Activated CD4-positive, alpha-beta T cell treated with anti-CD3 and anti-CD28 coated beads for 4 hours (primary cell): ENCODE data around the gene HELZ.

Source experiments
- DNase-seq, 2 donors: peaks; one replicate each; pipeline ENCODE4 v3.0.0-alpha.2; 2020

The HELZ gene

DNA sequence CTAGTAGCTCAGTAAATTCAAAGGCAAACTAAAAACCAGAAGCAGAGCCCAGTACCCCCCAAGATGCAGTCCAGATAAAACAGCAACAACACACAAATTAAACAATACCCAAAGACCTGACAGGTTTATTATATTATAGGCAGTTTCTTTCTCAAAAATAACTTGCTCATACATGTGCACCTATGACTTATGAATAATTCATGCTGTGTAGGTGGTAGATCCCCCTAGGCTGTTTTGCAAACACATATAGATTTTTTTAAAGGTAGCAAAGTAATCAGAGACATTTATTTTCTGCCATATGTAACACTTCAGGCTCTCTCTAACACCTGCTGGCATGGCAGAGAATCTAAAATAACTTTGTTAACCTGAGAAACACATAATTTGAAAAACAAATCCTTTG lies 173.4 kb downstream of the HELZ start:
- DNase-seq, result no peak

GRCh38 chr17:67069603-67070136 lies 175.3 kb downstream of the HELZ start:
- no peak for DNase-seq

GRCh38 chr17:67068999-67069398 lies 176.0 kb downstream of the HELZ start:
- DNase-seq, result no peak

DNA sequence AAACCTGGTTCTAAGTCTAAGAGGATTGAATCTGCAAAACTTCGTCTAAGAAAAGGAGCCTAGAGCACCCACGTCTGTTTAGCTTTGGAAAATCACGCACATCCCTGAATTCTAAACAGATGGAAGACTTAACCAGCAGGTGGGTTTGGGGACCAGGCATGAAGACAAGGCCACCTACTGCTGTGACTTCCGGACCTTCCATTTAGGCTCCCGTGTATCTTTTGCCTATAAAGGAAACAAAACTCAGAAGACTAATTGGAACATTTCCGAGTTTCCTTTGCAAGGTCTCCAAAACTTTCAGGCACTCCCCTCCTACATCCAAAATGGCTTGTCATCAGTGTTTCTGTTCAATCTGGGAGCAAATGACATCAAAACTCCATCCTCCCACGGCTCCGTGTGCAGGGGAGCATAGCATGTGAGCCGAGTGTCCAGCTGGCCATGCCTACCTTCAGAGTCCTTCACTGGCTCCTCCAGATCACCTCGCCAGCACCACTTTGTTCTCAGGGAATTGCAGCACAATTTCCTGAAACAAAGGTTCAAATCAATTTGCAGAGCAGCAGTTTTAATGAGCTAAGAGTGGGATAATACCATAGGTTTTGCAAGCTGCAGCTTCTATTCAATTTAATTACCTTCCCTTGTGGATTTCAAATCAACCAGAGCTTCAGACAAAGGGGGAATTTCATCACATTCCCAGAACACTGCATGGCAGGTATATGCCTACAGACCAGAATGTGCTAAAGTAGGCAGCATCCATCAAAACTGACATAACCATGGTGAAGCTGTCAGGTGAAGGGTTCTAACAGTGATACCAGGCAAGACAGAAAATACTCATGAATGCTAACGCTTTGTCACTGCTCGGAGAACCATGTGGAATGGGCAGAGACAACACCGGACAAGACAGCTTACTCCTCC lies 177.2 kb downstream of the HELZ start:
- no peak for DNase-seq

DNA sequence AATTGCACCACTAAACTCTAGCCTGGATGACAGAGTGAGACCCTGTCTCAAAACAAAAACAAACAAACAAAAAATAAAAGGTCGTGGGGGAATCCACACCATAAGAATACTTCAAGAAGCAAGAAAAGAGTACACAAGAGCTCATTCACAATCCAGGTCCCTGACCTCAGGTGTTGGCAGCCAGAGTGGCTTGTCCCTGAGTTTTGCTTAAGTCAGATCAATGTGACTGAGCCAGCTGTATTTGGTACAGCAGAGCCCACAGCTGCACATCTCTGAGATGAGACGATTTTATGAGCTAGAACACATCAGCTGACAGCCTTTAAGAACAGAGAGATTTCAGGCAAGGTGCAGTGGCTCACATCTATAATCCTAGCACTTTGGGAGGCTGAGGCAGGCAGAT lies 178.3 kb downstream of the HELZ start:
- DNase-seq, result no peak

- no peak for DNase-seq
Measured at GRCh38 chr17:67063141-67063540, 181.9 kb downstream of the HELZ start.

DNA sequence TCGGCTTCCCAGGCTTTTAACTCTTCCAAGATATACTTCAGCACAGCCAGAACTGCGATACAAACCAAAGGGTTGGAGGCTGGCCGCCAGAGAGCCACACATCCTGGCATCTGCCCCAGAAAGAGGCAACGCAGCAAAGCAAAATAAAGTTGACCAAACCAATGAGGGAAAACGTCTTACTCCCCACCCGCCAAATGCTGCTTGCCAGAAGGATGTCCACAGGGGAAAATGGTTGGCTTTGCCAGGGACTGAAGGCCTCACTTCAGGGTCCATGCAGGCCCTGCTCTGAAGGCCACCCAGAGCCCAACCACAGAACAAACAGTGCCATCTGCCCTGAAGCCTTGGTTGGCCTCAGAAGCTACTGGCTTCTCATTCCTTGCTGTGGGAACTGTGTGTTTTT lies 185.6 kb downstream of the HELZ start:
- no peak for DNase-seq

DNA sequence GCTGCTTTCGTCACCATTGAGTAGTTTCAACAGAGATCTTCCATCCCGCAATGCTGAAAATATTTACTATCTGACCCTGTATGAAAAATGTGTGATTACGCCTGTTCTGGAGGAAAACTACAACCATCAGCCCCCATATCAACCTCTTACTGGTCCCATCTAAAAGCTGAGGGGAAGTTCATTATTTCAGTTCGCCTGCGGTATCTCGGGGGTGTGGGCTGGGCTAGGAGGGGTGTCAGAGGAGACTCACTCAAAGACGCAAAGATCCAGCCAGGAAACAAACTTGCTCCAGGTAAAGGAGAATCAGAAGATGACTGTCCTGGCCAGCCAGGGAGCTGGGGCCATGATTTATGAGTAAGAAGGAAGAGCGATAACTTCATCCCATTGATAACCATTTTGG lies 187.0 kb downstream of the HELZ start:
- DNase-seq, result no peak

GRCh38 chr17:67056746-67057490 lies 188.1 kb downstream of the HELZ start:
- no peak for DNase-seq

DNA sequence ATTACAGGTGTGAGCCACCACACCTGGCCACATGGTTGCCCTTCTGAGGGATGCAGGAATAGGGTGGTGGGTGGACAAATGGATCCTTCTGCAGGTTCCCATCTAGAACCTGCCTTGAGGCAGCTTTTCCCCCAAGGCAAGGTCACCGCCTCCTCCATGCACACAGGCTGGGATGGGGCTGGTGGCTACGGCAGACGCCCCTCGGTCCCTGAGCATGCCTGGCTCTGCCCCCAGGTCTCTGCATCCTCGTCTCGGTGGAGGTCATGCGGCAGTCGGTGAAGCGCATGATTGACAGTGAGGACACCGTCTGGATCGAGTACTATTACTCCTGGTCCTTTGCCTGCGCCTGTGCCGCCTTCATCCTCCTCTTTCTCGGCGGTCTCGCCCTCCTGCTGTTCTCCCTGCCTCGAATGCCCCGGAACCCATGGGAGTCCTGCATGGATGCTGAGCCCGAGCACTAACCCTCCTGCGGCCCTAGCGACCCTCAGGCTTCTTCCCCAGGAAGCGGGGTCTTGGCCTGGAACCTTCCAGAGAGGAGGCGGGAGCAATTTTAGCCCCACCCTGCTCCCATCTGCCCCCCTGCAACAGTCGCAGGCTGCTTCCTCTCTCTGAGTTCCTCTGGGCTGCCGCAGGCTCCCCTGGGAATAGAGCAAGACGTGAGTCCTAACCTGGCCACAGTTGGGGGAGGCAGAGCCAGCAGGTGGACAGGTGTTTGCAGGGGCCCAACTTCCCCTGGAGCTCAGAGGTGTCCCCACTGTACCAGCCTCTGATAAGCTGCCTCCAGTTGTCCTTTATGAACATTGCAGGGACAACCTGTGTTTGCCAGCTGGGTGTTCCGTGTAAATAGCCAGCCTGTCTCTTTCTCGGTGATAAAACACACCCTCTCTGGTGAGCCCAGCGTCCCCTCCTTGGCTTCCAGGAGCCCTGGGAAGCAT lies 188.9 kb downstream of the HELZ start:
- DNase-seq, result no peak

DNA sequence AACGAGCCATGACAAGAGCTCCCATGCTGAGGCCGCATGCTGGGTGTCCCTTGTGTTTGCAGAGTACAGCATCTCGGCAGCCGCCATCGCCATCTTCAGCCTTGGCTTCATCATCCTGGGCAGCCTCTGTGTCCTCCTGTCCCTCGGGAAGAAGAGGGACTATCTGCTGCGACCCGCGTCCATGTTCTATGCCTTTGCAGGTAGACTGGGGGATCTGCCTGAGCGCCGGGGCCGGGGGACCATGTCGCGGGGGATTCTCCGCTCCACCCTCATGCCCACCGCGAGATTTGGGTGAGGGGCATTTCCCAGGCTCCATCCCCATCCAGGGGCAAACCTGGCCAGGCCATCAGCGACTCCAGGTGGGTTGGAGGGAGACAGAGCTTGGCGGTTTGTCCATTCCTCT lies 190.0 kb downstream of the HELZ start:
- no peak for DNase-seq

- DNase-seq, result no peak
Measured at GRCh38 chr17:67054608-67055007, 190.4 kb downstream of the HELZ start.

DNA sequence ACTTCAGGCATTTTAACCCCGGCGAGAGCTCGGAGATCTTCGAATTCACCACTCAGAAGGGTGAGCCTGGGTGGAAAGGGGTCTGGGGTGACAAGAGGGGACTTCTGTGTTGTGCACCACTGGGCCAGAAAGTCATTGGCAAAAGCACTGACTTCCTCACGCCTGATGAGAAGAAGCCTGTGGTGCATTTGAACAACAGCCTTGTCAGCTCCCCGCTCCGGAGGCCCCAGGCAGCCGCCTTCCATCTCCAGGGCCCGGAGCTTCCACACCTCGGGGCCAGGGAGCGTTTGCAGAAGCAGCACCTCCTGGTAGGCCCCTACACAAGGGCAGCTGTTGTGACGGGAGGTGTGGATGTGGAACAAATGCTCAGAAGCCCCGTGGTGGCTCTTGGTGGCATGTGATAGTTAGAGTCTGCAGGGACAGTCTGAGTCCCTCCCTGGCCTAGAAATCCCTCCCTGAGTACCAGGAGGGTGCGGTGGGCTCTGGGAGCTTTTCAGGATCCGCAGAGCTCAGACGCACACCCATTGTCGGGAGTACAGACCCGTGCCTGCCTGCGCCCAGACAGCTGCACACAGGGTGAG lies 190.9 kb downstream of the HELZ start:
- no peak for DNase-seq

GRCh38 chr17:67053438-67054000 lies 191.5 kb downstream of the HELZ start:
- no peak for DNase-seq

DNA sequence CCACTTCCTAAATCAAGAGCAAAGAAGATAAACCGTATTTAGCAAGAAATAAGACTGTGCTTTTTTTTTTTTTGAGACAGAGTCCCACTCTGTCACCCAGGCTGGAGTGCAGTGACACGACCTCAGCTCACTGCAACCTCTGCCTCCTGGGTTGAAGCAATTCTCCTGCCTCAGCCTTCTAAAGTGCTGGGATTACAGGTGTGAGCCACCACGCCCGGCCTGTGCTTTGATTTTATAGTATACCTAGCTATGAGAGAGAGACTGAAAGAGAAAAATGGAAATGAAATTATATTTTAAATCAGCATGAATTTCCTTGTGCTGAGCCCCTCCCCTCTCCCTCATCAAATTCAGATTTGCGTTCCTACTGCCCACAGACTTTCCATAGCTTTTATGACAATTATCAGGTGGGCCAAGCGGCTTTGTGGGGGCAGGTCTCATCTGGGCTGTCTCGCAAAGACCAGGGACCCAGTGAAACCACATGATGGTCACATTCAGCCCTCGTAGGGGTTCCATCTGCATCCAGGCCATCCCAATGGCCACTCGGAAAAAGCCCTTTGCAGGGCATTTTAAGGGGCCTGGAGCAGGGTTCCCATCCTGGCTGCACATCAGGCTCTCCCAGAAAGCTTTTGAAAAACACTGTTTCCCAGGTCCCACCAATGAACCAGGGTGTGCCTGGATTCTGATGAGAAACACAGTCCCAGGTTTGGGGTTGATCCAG lies 192.1 kb downstream of the HELZ start:
- no peak for DNase-seq

DNA sequence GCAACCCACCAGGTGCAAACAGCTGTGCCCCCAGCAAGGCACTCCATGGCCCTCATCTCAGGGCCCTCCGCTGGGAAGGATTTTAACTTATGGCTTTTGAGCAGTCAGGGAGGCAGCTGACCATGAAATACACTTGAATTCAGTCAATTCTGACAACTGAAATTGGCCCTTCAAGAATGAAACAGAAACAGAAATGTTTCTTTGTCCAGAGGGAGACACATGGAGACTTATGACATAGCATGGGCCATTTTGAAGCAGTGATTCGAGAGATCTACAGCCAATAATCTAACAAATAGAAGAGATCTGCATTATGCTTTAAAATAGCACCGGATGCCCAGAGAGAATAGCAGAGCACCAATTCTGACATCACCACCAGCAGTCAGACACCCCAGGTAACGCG lies 193.2 kb downstream of the HELZ start:
- no peak for DNase-seq

GRCh38 chr17:67051155-67051538 lies 193.8 kb downstream of the HELZ start:
- DNase-seq, result no peak

DNA sequence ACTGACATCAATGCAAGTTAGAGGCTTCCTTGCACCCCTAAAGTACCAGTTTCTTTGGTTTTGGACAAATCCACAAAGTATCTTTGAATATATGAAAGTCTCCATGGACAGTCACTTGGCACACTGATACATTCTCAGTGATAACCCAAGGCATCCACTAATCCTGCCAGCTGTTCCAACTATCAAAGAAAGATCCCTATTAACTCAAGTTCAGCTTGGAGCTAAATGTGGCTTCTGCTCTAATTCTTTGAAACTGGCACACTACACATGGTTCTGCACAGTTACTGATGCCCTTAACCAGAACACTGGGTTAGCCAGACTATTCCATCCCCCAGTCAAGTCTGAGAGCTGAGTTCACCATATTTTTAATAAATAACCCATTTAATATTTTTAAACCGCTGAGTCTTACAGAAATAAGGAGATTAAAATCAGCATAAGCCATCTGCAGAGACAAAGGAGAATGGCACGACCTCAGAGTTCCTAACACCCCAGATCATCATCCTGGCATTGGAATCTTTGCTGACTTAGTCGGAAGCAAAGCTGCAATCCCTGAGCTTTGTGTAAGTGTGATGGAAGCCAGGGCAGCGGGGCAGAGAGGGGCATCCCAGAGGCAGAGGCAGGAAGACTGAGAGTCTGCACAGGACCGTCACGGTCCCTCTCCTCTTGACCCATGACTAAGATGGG lies 194.4 kb downstream of the HELZ start:
- no peak for DNase-seq

- DNase-seq, result no peak
Measured at GRCh38 chr17:67050066-67050465, 194.9 kb downstream of the HELZ start.

- DNase-seq, result no peak
Measured at GRCh38 chr17:67049025-67049739, 195.8 kb downstream of the HELZ start.
